NT2/D1 (cell line): ENCODE results near the gene LBHD1.

ENCODE experiments used
- YY1 ChIP-seq: IDR thresholded peaks from 2 replicates; pipeline ENCODE4 v1.6.1; 2011; ENCODE audit not compliant: insufficient read length, insufficient read depth
- ZNF274 ChIP-seq: IDR thresholded peaks from 2 replicates; pipeline ENCODE4 v1.6.1; 2011; ENCODE audit warnings: mild to moderate bottlenecking, low read depth, low read length

GRCh38 chr11:62676698-62677097, 4.6 kb upstream of the LBHD1 start:
- TF ChIP-seq YY1: no peak
- no peak for TF ChIP-seq ZNF274
